ENCODE measurements around the gene L3MBTL4. TPM values are rescaled to one million over a fixed set of nuclear protein-coding genes. Genes with fewer than 3 reads are reported as not detected.
A peak's percentile ranks its signal among the peaks of the same experiment; 100 is the strongest.
"Not testable (repeated sequence)": the region's sequence is repeated elsewhere in the genome, so short reads cannot be mapped to it uniquely, and the experiment has no call there.

L3MBTL4 gene
- total RNA-seq, 1 donor from 2014 or later, result 1.3 TPM

DNA sequence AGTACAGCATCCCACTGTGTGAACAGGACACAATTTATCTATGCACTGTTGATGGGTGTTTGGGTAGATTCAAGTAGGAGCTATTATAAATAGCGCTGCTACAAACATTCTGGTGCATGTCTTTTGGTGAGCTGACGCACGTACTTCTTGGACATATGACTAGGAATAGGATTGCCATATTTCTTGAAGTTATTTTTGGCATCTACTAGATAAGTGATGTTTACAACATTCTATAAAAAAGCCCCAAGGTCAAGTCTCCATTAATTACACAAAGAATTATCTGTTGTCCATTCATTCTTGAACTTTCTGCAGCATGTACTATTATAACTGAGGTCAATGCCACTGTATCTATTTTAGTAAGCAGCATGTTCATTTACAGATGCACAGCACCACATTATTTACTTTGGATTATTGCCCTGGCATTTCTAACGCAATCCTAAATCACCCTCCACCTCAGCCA, 293.9 kb downstream of the L3MBTL4 start:
- DNase-seq (ENCODE audit: extremely low read depth, low read depth, low spot score), result no peak

DNA sequence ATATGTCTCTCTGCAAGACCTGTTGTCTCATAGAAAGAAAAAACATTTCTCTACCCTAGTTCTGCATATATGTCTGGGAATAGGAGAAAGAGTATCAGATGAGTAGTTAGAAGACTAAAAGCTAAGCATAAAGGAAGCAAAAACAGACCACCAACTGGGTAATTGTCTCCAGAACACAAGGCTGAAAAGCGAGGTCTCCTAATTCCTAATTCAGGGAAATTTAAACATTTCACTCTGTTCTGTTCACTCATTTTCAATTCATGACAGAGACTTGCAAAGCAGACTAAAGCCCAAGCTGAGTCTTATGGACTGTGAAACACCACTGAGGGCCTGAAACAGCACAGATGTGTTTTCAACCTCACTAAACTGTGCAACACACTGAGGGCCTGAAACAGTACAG, 294.9 kb downstream of the L3MBTL4 start:
- no peak for DNase-seq (ENCODE audit: extremely low read depth, low read depth, low spot score)

DNA sequence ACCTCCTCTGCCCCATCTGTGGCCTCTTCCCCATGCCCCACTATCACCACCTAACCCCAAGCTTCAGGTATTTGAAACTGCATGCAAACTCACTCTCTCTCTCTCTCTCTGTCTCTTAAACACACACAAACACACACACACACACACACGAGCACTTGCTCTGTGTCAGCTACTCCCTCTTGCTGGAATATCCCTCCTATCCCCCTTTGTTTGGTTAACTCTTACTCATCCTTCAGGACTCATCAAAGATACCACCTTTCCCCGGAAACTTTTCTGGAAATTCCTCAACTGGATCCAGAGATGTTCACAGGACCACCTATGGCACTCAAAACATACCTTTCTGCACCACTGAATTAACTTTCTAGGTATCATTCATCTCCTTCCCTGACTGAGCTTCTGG, 296.6 kb downstream of the L3MBTL4 start:
- DNase-seq (ENCODE audit: extremely low read depth, low read depth, low spot score), result no peak

DNA sequence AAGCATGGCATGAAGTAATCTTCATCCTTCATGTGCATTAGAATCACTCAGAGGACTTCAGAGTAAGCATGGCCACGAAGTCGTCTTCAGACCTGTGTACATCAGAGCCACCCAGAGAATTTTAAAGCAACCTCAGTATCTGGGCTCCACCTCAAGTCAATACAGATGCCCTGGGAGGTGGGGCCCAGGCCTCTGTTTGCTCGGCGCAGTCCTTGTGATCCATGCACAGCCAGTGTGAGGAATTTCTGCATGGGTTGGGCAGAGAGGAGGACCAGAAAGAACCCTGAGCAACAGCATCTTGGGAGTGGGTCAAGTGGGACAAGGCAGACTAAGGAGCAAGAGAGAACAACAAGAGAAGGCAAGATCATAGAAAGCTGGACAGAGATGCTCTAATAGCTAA, 299.0 kb downstream of the L3MBTL4 start:
- no peak for DNase-seq (ENCODE audit: extremely low read depth, low read depth, low spot score)

DNA sequence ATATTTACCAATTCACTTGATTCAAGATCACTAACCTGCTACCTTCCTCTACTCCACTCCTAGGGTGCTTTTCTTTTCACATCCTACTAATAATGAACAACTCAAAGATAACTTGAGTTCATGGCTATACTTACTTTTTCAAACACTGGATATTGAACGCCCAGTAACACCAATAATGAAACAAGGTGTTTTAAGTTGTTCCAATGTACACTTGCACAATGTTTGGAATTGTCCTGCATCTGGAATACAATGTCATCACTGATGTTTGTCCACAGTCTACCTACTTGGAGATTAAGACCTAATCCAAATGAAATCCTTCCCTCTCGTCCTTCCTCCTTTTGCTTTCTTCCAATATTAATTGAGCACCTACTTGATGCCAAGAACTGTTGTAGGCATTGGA, 301.1 kb downstream of the L3MBTL4 start:
- DNase-seq (ENCODE audit: extremely low read depth, low read depth, low spot score), result no peak

DNA sequence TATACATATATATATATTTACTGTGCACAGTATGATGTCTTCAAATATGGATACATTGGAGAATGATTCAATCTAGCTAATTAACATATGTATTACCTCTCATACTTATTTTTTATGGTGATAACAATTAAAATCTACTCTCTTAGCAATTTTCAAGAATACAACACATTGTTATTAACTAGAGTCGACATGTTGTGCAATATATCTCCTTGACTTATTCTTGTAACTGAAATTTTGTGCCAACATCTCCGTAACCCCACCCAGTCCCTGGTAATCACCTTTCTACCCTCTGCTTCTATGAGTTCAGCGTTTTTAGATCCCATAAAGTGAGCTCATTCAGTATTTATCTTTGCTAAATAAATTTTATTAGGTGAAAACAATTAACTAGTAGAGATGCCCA, 303.0 kb downstream of the L3MBTL4 start:
- DNase-seq (ENCODE audit: extremely low read depth, low read depth, low spot score), result no peak

DNA sequence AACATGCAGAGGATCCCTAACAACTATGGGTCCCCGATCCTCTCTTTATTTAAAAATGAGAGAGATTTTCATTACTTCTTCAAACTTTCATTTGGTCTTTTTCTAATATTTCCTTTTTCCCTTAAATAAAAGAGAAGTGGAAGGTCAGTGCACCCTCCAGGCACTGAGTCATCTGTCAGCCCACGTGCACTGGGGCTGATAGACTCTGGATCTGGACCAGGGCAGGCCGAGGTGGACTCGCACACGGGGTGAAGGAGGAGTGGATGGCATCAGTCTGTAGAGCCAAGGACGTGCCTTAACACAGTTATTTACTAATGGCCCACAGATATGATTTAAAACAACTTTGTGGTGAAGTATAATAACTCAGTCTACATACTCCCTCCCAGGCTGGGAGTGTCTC, 305.0 kb downstream of the L3MBTL4 start:
- DNase-seq (ENCODE audit: extremely low read depth, low read depth, low spot score), result no peak

DNA sequence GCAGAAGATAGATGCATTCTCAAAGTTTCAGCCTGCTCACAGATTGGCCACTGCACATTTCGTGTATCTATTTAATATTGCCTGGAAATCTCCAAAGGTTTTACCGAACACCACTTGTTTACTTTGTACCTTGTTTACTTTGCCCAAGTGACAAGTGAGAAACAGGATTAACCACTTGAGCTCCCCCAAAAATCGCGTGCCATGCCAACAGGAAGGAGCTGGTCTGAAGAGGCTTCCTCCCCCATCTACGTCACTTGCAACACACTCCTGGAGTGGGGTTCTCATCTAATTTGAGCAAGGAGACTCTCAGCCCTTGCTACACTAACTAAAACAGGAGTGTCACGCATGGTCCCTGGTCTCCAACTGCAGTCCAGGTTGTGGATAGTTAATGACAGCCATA, 306.9 kb downstream of the L3MBTL4 start:
- no peak for DNase-seq (ENCODE audit: extremely low read depth, low read depth, low spot score)

DNA sequence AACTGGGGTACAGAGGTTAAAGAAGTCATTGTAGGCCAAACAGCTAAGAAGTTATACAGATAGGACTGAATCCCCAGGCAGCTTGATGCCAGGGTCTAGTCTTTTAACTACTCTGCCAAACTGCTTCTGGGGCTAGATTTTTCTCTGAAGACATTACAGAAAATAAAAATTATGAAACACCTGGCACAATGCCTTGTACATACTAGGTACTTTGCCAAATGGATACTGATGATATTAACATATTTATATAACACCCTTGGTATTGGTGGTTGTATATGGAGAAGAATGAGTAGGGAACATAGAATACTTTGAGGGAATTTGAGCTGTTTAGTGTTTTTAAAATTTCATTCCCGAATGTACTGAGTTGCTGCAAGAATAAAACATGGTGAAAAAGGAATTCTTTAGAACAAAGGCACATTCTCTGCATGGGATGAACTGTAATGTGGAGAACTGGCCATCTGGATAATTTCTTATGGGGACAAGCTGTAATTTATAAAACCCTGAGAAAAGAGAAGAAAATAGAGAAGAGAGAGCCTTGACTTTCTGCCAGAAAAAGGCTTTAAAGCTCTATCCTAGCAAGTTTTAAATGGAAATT, 308.5 kb downstream of the L3MBTL4 start:
- no peak for DNase-seq (ENCODE audit: extremely low read depth, low read depth, low spot score)

DNA sequence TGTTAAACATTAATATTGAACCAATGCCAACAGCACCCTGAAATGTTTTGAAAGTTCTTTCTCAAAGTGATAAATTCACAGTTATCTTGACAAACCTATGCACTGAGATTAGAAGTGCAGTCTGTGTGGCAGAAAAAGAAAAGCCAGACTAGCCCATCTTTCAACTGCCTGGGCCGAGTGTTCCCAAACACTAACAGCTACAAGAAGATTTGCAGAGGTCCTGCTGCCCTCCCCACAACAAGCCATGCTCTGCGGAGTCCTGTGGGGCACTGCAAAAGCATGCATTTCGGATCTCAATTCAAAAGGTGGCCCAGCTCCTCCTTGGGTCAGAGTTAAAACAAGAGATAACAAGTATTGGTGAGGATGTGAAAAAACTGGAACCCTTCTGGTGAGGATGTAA, 311.0 kb downstream of the L3MBTL4 start:
- no peak for DNase-seq (ENCODE audit: extremely low read depth, low read depth, low spot score)

DNA sequence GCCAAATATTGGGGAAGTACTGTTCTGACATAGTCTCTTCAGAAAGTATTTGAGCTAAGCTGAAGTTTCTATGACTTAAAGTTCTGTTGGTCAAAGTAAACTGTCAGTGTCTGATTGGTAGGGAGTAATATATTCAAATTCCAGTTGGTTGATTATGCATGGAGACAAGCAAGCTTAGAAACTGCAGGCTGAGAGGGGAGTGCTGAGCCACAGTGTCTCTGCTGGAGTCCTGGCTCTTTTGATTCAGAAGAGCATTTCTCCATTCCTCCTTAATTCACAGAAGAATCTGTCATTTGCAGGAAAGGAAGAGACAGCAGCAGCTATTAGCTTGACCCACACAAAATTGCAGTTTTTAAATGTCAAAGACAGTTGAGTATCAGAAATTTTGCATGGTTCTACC, 318.0 kb downstream of the L3MBTL4 start:
- no peak for DNase-seq (ENCODE audit: extremely low read depth, low read depth, low spot score)

DNA sequence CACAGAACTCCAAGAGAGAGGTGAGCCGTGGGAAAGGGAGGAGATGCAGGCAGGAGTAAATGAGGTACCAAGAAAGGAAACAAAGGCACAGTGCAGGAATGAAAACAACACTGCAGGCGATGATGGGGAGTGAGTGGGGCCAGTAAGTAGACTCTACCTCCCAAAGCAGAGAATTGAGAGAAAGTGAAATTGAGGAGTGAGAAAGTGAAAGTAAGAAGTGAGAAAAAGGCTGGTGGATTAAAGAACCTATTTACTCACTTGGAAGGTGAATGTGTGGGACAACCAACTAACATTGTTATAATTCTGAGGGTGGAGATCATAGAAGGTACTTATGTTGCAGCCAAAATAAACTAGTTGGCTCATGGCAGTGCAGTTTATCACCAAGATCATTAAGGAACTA, 326.3 kb downstream of the L3MBTL4 start:
- DNase-seq (ENCODE audit: extremely low read depth, low read depth, low spot score), result no peak

DNA sequence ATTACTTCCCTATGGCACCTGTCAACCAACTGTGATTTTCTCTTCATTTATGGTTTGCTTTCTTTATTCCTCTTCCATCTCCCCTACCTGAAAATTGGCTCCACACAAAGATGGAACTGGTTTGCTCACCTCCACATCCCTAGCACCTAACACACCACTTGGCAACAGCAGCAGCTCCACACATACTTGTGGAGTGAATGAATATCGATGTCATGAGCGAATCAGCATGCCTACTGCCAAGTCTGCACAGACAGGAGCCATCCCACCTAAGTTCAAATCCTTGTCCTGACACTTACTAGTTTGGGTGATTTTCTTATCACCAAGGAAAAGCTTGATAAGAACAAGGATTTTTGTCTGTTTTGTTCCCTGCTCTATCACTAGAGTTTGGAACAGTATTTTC, 328.0 kb downstream of the L3MBTL4 start:
- DNase-seq (ENCODE audit: extremely low read depth, low read depth, low spot score), result no peak

DNA sequence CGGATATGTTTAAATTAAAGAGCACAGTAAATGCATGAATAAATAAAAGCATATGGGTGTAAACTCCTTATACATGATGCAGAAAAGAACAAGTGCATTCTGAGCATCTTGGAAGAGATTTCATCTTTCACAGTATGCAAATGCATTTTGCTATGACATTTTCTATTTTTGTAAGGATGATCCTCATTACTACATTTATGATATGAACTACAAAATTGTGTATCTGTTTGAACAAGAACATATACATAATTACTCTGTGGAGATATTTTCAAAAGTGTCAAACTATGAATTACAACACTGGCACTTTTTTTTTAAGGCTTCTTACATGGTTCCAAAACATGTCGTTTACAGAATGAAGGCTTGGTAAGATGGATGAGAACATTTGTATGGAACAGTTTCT, 335.3 kb downstream of the L3MBTL4 start:
- DNase-seq (ENCODE audit: extremely low read depth, low read depth, low spot score), result no peak

DNA sequence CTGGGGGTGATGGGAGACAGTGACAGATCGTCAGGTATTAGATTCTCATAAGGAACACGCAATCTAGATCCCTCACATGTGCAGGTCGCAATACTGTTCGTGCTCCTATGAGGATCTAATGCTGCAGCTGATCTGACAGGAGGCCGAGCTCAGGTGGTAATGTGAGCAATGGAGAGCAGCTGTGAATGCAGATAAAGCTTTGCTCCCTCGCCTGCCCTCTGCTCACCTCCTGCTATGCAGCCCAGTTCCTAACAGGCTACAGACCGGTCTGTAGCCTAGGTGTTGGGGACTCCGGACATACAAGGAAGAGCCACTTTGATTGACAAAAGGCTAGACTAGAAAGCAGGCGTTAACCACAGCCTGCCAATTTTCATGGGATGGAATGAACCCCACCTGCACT, 335.8 kb downstream of the L3MBTL4 start:
- no peak for DNase-seq (ENCODE audit: extremely low read depth, low read depth, low spot score)

DNA sequence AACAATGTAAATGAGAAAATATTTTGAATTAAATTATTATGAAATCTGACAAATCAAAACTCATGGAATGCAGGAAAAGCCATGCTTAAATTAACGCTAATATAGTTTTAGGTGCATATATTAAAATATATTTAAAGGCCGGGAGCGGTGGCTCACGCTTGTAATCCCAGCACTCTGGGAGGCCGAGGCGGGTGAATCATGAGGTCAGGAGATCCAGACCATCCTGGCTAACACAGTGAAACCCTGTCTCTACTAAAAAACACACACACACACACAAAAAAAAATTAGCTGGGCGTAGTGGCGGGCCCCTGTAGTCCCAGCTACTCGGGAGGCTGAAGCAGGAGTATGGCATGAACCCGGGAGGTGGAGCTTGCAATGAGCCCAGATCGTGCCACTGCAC, 342.3 kb downstream of the L3MBTL4 start:
- DNase-seq (ENCODE audit: extremely low read depth, low read depth, low spot score), result not testable (repeated sequence)

DNA sequence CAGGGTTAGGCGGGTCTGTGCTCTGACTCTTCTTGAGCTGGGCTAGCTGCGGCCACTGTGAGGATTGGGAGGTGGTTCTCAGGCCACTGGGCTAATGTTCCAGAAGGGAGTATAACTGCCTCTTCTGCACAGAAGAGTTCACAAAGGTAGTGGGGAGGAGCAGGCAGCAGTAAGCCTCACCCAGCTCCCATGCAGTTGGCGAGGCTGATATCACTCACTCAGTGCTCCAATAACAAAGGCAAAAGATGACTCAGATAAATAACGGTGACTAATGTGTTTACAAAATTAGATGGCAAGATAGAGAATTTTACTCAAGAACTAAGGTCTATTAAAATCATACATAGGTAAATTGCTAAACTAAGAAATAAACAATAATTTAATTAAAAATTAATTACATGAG, 345.2 kb downstream of the L3MBTL4 start:
- no peak for DNase-seq (ENCODE audit: extremely low read depth, low read depth, low spot score)

DNA sequence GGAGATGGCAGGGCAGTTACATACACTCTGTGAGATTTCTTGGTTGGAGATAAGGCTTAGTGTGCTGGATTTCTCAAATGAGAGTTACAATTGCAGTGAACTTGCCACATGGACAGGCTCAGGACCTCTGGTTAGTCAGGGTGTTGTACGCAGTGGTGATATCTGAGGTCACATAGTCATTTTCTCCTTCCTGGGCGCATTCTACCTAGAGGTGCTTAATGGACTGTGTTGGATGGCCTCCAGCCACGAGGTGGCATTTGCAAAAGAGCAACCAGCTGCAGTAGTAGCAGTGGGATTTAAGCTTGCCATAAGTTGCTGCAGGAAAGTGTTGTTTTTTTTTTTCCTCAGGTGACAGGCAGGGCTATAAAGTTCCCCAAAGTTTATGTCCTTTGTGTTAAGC, 345.6 kb downstream of the L3MBTL4 start:
- DNase-seq (ENCODE audit: extremely low read depth, low read depth, low spot score), result no peak

DNA sequence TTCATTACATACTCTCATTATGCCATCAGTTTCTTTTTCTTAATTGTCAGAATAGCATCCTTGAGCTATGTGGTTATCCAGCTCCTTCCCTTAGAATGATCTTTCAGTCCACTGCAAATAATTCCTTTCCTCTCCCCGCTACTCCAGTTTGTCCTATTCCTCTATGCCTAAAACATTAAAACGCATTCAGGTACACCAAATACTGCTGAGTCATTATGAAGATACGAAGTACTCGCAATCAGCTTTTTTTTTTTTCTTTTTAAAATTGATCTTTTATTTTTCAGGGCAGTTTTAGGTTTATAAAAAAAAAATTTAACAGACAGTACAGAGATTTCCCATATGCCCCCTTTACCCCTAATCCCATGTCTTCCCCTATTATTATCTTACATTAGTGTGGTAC, 354.6 kb downstream of the L3MBTL4 start:
- no peak for DNase-seq (ENCODE audit: extremely low read depth, low read depth, low spot score)

DNA sequence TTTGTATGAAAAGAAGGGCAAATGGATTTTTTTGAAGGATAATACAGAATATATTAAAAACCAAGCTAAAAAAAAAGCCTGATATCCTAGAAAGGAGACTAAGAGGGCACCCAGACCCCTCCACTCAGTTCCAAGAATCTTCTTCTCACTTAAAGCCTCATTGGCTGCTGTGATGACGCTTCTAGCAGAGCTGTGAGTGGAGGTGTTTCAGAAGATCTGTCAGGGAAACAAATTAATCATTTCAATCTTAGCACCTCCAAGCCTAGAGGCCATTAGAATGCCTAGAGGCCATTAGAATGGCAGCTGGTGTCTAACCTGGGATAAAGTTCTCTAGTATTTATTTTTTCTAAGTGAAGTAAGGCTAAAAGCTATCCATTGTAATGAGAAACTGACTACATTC, 355.2 kb downstream of the L3MBTL4 start:
- DNase-seq (ENCODE audit: extremely low read depth, low read depth, low spot score), result no peak

DNA sequence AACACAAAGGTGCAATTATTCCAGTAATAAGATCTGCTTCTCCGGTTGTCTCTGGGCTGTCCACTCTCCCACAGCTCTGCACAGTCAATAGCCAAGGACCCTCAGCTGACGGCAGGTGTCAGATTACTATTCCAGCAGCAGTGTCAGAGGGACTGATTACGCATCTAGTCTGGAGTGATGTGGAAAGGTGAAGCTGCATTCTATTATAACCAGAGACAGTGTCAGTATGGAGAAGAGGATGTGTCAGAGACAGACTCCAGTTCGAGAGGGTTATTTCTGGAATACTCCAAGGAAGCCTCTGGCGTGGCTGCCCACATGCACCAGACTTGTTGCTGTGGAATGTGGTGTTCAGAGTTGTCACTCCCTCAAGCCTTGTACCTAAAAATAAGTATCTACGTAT, 355.8 kb downstream of the L3MBTL4 start:
- DNase-seq (ENCODE audit: extremely low read depth, low read depth, low spot score), result no peak

DNA sequence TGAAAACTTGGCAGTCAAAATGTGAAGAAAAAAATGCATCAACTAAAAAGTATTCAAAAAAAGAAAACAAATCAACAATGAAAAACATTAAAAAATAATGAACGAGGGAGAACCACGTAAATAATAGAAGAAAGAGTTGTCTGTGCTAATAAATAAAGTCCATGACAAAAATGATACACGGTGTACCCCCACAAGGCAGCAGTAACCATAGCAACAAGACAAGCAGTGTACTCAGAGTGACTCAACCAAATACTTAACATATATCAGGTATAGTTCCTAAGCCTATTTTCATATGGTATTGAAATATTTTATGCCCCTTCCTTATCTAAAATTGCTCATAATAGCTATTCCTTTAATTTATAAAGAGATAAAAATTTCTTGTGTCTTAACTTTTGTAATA, 357.1 kb downstream of the L3MBTL4 start:
- DNase-seq (ENCODE audit: extremely low read depth, low read depth, low spot score), result no peak

DNA sequence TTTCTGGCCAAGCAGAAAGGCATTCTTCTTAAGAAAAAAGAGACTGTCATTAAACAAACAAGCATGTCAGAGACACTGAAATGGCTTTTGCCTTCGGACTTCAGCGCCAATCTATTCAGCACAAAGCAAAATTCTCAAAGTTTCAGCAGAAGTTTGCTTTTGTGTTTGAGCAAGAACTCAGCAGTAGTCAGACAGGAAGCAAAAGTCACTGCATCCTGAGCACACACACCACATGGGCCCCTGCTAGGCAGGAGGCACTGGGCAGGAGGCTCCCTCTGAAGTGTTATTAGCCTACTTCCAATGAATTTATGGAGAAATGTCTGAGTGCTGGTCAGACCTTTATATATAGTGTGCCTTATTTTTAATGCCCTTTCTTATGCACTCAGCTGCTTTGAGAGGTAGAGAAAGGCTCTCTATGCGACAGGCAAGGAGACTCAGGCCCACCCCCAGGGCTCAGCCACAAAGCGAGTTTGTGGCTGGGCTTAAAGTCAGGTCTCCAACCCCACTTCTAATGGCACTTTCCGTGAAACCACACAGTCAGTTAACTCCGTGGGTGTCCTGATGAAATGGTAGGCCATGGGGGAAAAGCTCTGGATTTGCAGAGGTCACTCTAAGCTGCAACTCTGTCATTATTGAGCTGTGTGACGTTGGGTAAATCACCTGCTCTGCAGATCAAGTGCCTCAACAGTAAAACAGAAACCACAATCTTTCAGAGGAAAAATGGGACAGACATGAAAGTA, 358.4 kb downstream of the L3MBTL4 start:
- peak; percentile 27 for DNase-seq (ENCODE audit: extremely low read depth, low read depth, low spot score)

Measured in glomerular endothelial cell (primary cell).